CD4-positive, alpha-beta T cell treated with Interleukin-6 for 4 hours (primary cell): ENCODE measurements around the gene PHF21A.

Experiments used
- DNase-seq: peaks from one replicate; pipeline ENCODE4 v3.0.0-alpha.2; 2020; ENCODE audit warnings: mixed read lengths

Gene PHF21A

GRCh38 chr11:46121301-46121723 lies at the start of gene PHF21A:
TSS of gene PHF21A (minus strand) at chr11:46121454. CDS start at chr11:46084219, 37,235 bp downstream.
- DNase-seq = peak; percentile 90

GRCh38 chr11:46170797-46171196 lies 49.5 kb upstream of the PHF21A start:
- DNase-seq = no peak

- DNase-seq = no peak
These were observed 41.4 kb upstream of the PHF21A start for GRCh38 chr11:46162700-46163099.

DNA sequence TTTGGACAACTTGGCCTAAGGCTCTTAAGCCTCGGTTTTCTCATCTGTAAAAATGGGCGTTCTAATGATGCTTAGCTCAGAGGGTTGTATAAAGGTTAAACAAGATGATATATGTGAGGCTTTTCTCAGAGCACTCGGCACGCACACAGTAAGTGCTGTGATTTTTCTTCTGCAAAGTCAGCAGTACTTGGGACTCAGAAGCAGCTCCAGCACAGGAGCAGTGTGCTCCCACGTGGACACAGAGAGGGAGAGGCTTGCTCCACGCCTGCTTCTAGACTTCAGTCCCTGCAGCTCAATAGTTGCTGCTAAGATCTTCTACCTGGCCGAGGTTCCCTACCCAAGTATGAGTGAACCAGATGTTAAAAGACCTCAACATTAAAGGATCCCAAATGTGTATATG lies 39.9 kb upstream of the PHF21A start:
- DNase-seq = no peak

DNA sequence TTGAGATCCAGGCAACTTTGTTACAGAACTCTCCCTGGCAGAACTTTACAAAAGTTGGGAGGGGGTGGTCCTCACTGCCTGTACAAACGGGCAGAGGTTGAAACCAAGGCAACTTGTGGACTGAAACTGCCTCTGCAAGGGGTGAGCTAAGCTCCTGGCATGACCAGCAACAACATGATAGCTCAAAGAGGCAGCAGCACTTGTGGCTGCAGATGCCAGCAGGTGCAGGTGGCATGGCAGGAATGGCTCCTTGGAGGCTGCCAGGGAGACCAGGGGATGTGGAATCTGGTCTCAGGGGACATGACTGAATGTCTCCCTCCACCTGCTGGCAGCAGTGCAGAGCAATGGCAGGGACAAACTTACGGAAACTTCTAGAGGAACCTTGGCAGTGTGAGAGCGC lies 38.8 kb upstream of the PHF21A start:
- no peak for DNase-seq

DNA sequence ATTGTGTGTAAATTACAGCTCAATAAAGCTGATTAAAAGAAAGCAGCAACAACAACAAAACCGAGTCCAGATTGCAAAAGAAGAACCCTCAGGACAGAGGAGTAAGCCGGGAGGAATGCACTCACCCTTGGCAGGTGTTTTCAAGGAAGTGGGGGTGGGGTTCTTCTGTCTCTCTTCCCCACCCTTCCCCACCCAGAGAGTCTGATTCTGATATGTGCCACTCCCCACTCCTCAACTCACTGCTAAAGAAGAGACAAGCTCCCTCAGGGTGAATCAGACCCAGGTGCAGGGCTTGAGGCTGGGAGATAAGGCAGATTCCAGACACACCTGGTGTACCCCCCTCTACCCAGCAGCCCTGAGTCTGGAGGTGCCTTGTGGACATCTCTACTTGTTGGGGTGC lies 38.4 kb upstream of the PHF21A start:
- no peak for DNase-seq

GRCh38 chr11:46149826-46150225 lies 28.6 kb upstream of the PHF21A start:
- DNase-seq = no peak

DNA sequence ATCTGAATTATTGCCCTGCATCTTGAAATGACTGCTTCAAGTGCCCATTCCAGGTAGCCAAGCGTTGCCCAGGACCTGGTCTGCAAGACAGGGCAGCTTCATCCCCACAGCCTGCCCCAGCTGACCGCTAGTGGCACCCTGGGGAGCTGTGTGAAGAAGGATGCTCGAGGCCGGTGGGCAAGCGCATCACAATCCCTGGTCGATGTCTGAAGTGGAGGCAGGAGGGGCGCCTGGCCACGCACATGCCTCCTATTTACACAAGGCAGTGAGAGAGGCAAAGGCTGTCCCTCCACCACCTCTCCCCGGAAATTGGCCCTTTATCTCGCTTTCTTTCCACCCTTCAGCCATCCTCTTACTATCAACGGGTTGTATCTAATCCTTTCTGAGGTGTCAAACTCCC lies 28.1 kb upstream of the PHF21A start:
- DNase-seq = no peak

DNA sequence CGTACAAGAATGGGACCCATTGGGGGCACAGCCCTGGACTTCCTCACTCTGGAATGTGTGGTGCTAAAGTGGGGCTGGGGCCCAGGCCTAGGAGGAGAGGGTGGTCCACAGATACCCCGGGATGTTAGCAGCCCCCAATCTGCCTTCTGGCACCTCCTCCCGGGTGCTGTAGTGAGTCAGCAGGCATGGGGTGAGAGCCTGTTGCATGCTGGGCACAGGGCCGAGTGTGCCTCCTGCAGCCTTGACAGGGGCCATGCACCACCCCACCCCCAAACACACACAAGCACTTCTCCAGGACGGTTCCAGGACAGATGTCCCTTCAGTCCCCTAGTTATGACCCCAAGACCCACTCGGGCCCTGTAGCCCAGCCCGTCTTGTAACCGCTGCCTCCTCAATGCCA lies 23.5 kb upstream of the PHF21A start:
- no peak for DNase-seq

DNA sequence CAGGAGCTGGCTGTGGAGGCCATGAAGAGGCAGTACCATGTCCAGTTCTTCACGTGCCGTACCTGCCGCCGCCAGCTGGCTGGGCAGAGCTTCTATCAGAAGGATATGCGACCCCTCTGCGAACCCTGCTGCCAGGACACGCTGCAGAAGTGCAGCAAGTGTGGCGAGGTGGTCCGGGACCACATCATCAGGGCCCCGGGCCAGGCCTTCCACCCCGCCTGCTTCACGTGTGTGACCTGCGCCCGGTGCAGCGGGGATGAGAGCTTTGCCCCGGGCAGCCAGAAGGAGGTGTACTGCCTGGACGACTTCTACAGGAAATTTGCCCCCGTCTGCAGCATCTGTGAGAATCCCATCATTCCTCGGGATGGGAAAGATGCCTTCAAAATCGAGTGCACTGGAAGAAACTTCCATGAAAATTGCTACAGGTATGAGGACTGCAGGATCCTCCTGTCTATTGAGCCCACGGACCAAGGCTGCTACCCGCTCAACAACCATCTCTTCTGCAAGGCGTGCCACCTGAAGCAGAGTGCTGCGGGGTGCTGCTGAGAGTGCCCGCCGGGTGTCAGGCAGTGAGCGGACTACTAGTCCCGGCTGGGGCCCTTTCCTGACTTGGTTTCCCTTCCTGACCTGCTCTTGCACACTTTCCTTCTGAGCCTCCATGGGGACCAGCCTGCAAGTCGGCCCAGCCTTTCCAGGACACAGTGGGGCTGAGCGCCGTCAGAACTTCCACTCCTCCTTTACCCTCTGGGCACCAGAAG lies 22.0 kb upstream of the PHF21A start:
- no peak for DNase-seq

DNA sequence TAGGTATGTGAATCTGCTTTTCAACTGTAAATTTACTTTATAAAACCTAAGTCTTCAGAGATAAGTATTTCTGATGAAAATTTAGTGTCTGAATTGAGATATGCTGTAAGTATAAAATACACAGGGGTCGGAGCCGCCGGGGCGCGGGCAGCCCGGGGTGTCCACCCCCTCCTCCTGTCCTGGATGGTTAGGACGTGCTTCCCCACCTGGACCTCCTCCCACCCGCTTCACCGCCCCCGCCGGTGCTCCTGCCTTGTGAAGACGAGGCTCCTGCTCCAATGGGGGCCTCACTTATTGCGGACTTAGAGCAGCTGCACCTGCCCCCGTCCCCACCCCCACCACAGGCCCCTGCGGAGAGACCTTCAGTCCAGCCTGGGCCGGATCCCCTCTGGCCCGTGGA lies 21.3 kb upstream of the PHF21A start:
- no peak for DNase-seq

- no peak for DNase-seq
These were observed 20.3 kb upstream of the PHF21A start for GRCh38 chr11:46141597-46141996.

DNA sequence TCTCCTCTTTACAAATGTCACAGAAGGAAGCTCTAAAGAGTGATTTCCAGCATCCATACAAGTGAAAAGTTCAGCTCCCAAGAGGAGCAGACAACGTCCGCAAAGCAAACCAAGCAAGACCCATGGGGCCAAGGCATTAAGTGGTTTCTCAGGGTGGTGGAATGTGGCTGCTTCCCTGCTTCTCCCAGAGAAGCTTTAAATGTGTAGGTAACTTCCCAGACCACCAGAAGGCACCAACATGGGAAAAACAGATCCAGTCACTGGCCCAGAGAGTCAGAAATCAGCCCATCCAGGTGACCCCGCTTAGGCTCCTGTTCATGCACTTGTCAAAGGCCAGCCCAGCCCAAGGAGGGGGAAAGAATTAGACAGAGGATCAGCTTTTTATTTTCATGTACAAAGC lies 13.3 kb upstream of the PHF21A start:
- no peak for DNase-seq

- no peak for DNase-seq
These were observed 12.8 kb upstream of the PHF21A start for GRCh38 chr11:46134061-46134460.

GRCh38 chr11:46133119-46133518 lies 11.9 kb upstream of the PHF21A start:
- no peak for DNase-seq

GRCh38 chr11:46130286-46130940 lies 9.2 kb upstream of the PHF21A start:
- DNase-seq = no peak

DNA sequence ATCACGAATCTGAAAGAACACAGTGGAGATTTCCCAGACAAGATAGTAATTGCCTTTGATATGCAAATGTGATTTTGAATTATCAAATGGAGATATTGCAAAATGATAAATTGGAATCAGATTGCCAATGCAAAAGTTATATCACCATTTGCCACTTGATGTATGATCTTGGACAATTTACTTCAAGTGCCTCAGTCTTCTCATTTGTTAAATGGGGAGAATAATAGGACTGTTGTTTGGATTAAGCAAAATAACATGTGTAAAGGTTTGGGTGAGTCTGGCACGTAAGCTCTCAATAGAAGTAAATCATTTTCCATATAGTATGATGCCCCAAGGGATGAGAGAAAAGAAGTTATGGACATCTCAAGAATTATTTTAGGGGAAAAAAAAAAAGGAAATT lies 7.9 kb upstream of the PHF21A start:
- DNase-seq = no peak

GRCh38 chr11:46127150-46127638 lies 5.9 kb upstream of the PHF21A start:
- DNase-seq = peak; percentile 54

DNA sequence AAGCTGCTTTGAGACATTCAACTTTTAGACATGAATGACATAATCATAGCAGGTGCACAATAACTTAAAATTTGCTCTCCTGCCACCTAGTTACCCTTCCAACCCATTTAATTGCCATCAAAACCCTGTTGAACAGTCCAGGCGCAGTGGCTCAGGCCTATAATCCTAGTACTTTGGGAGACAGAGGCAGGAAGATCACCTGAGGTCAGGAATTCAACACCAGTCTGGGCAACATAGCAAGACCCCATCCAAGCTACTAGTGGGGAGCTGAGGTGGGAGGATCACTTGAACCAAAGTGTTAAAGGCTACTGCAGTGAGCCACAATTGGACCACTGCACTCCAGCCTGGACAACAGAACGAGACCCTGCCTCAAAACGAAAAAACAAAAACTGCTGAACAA lies 4.0 kb upstream of the PHF21A start:
- no peak for DNase-seq

DNA sequence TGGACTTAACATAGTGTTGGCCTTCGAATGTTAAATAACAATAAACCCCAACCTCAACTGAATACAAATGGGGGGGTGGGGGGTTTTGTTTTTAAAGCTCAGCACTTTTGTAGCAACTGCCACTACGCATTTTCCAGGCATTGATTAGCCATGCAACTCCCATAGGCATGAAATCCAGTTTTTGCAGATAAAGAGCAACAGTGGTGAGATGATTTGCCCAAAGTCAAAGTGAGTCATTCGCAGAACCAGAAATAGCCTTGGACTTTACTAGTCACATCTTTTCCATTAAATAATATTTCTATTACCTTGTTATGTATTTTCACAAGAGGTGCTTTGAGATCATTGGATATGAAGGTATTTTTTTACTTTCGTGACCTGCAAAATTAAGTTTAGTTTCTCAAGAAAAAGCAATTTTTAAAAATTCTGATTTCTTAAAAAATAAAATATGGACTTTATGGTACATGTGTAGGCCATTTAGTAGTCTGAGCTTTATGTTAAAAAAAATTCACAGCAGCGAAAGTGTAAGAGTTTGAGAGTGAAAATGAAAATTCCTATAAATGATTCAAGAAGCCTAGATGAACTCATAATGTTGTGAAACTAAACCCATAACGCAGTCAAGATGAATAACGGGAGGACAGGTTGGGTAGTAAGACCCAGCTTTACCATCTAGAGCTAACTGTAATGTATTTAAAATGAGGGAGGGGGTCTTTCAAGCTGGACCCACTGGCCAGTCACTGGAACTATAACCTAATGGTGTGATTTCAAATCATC lies 1.9 kb upstream of the PHF21A start:
- DNase-seq = no peak

- peak; percentile 78 for DNase-seq
These were observed 647 bp upstream of the PHF21A start for GRCh38 chr11:46121724-46122477.

- DNase-seq = peak; percentile 29
These were observed 631 bp downstream of the PHF21A start for GRCh38 chr11:46120346-46121300.
